ENCODE data around the gene UBTF.

GRCh38 chr17:44213403-44214229 lies 5.9 kb downstream of the UBTF start:
- TF ChIP-seq, protein P1, sequence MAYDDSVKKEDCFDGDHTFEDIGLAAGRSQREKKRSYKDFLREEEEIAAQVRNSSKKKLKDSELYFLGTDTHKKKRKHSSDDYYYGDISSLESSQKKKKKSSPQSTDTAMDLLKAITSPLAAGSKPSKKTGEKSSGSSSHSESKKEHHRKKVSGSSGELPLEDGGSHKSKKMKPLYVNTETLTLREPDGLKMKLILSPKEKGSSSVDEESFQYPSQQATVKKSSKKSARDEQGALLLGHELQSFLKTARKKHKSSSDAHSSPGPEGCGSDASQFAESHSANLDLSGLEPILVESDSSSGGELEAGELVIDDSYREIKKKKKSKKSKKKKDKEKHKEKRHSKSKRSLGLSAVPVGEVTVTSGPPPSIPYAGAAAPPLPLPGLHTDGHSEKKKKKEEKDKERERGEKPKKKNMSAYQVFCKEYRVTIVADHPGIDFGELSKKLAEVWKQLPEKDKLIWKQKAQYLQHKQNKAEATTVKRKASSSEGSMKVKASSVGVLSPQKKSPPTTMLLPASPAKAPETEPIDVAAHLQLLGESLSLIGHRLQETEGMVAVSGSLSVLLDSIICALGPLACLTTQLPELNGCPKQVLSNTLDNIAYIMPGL (CRISPR knock-in tag; IDR thresholded peaks at IDR 0.05), result no peak
- TF ChIP-seq STAT5B (CRISPR knock-in tag; IDR thresholded peaks at IDR 0.05), result no peak
- no peak for TF ChIP-seq ZNF263 (CRISPR knock-in tag; IDR thresholded peaks at IDR 0.05; ENCODE audit: borderline replicate concordance)
- no peak for TF ChIP-seq FOXJ3 (CRISPR knock-in tag; IDR thresholded peaks at IDR 0.05)
- no peak for TF ChIP-seq BRCA1 (IDR thresholded peaks at IDR 0.05)
- no peak for TF ChIP-seq BRCA1 (CRISPR knock-in tag; IDR thresholded peaks at IDR 0.05)
- TF ChIP-seq SP2 (IDR thresholded peaks at IDR 0.05; ENCODE audit: extremely low read depth, low read depth, low read length, poor library complexity, severe bottlenecking), result no peak
- TF ChIP-seq CBX3 (IDR thresholded peaks at IDR 0.05; ENCODE audit: borderline replicate concordance in 1 of 2, low read length in 2 of 2), result no peak
- no peak for TF ChIP-seq CTCF (IDR thresholded peaks at IDR 0.05 in 2 of 3, conservative IDR thresholded peaks at IDR 0.05 in 1 of 3; ENCODE audit: insufficient read depth in 2 of 3, low read depth in 1 of 3, low read length in 3 of 3)
- TF ChIP-seq ATF3 (IDR thresholded peaks at IDR 0.05), result no peak
- no peak for TF ChIP-seq ATF3 (CRISPR knock-in tag; conservative IDR thresholded peaks at IDR 0.05)
- no peak for TF ChIP-seq KDM1A (IDR thresholded peaks at IDR 0.05)
- TF ChIP-seq MTA1 (IDR thresholded peaks at IDR 0.05; ENCODE audit: borderline replicate concordance), result no peak
- TF ChIP-seq POLR2A (conservative IDR thresholded peaks at IDR 0.05), result peak; percentile 71
- TF ChIP-seq POLR2AphosphoS5 (IDR thresholded peaks at IDR 0.05; ENCODE audit: control insufficient read depth, insufficient read depth, low read depth, low read length), result no peak

Data from K562 (cell line).